K562 (cell line): ENCODE measurements around the gene CAPZB. TPM values are rescaled to one million over a fixed set of nuclear protein-coding genes. Genes with fewer than 3 reads are reported as not detected.

ENCODE experiments used
- ATAC-seq: fragments of 200-7000 bp; cut with Tn5 transposase; 3 replicates; pipeline ENCODE4 v1.9.1; 2020; ENCODE audit warnings: moderate library complexity
- BruUV-seq: library from RNA; stranded (reverse); fragments of 400-500 nt; replicated peaks from 2 replicates; lab custom pipeline; 2021; lab: Mats Ljungman, UMichigan
- CTCF ChIA-PET: fragments of 300-600 bp; formaldehyde crosslinking; extraction: SDS; loops from one replicate; lab custom pipeline; 2021; ENCODE audit warnings: low intra/inter-chr PET ratio; lab: Yijun Ruan, JAX
- POLR2A ChIA-PET: fragments of 300-600, 350-650 bp; sonication (Branson Sonifier 250); formaldehyde crosslinking; extraction: SDS; loops from one replicate; lab custom pipeline; 2021; ENCODE audit warnings: antibody characterized with exemption, inconsistent platforms; lab: Yijun Ruan, JAX
- DNase-seq, 4 experiments: peaks; one replicate each; pipeline versions ENCODE4 v3.0.0 to v3.0.0-alpha.2; 2011 to 2018; ENCODE audit warnings: low spot score in 3 of 4, mixed read lengths in 3 of 4; ENCODE audit errors: extremely low read depth in 1 of 4
- FAIRE-seq: peaks from 2 replicates; lab custom pipeline; 2011; peaks lifted over from hg19 to GRCh38; lab: Jason Lieb, UNC
- H2AFZ ChIP-seq: 2 replicates; pipeline ENCODE4 v1.6.0; 2011; ENCODE audit warnings: low read depth, low read length, control low read depth, inconsistent platforms
- H3K27ac ChIP-seq: fragments of 200-600 bp; 3 replicates; pipeline ENCODE4 v1.8.0; 2011; ENCODE audit warnings: low read depth, mild to moderate bottlenecking, control low read depth, inconsistent platforms, low read length, moderate library complexity, mixed read lengths; ENCODE audit errors: extremely low read depth
- H3K27me3 ChIP-seq, 2 experiments: fragments of 300-600 bp in 1 of 2; 2 replicates in 1 of 2; 3 replicates in 1 of 2; pipeline versions ENCODE4 v1.6.0 to v1.8.0; 2011; ENCODE audit warnings: inconsistent platforms in 2 of 2, low read length in 2 of 2, mild to moderate bottlenecking in 1 of 2, mixed read lengths in 1 of 2, moderate library complexity in 1 of 2; ENCODE audit not compliant: control insufficient read depth in 2 of 2, insufficient read depth in 2 of 2
- H3K36me3 ChIP-seq: fragments of 300-600 bp; 3 replicates; pipeline ENCODE4 v1.8.0; 2011; ENCODE audit warnings: mild to moderate bottlenecking, low read length, inconsistent platforms; ENCODE audit not compliant: control insufficient read depth, insufficient read depth
- H3K4me1 ChIP-seq, 2 experiments: fragments of 200-600 bp in 1 of 2; replicated peaks in 1 of 2; 2 replicates in 1 of 2; 3 replicates in 1 of 2; pipeline versions ENCODE4 v1.5.1 to v1.8.0; 2011; ENCODE audit warnings: inconsistent platforms in 2 of 2, low read length in 2 of 2, mild to moderate bottlenecking in 1 of 2, mixed read lengths in 1 of 2, moderate library complexity in 1 of 2; ENCODE audit not compliant: control insufficient read depth in 2 of 2, insufficient read depth in 2 of 2
- H3K4me2 ChIP-seq: 2 replicates; pipeline ENCODE4 v1.6.1; 2011; ENCODE audit warnings: low read length, control low read depth, inconsistent platforms, mixed read lengths; ENCODE audit not compliant: insufficient read depth
- H3K4me3 ChIP-seq: fragments of 200-600 bp; sonication (generic), shearing (Covaris generic); 2 replicates; pipeline ENCODE4 v1.5.1; 2016; ENCODE audit warnings: control low read depth, inconsistent platforms
- H3K79me2 ChIP-seq: fragments of 200-600 bp; 3 replicates; pipeline ENCODE4 v1.8.0; 2011; ENCODE audit warnings: low read length, inconsistent platforms; ENCODE audit not compliant: control insufficient read depth, insufficient read depth
- H3K9ac ChIP-seq, 2 experiments: 2 replicates each; pipeline versions ENCODE4 v1.6.0 to v1.6.1; 2011; ENCODE audit warnings: low read depth in 2 of 2, low read length in 2 of 2, control low read depth in 1 of 2, inconsistent platforms in 1 of 2, mild to moderate bottlenecking in 1 of 2, mixed read lengths in 1 of 2; ENCODE audit not compliant: insufficient read depth in 1 of 2
- H3K9me1 ChIP-seq: one replicate; pipeline ENCODE4 v1.6.0; 2011; ENCODE audit warnings: inconsistent platforms, mild to moderate bottlenecking, low read length, moderate library complexity; ENCODE audit not compliant: control insufficient read depth, insufficient read depth
- H3K9me3 ChIP-seq: replicated peaks from 2 replicates; pipeline ENCODE4 v1.5.1; 2011; ENCODE audit warnings: low read depth, low read length, inconsistent platforms; ENCODE audit not compliant: control insufficient read depth, insufficient read depth
- H4K20me1 ChIP-seq: replicated peaks from 2 replicates; pipeline ENCODE4 v1.6.1; 2011; ENCODE audit warnings: low read length, inconsistent platforms, mixed read lengths; ENCODE audit not compliant: control insufficient read depth, insufficient read depth
- BHLHE40 ChIP-seq: IDR thresholded peaks from 2 replicates; pipeline ENCODE4 v1.6.1; 2011; ENCODE audit warnings: low read length, improper control_type of control experiment
- CGGBP1 ChIP-seq: fragments of 250-450 bp; sonication (Bioruptor Pico); IDR thresholded peaks from 2 replicates; pipeline ENCODE4 v1.9.0; 2021; ENCODE audit warnings: mild to moderate bottlenecking
- ETS1 ChIP-seq: conservative IDR thresholded peaks from 2 replicates; pipeline ENCODE4 v1.6.1; 2011; ENCODE audit warnings: low read depth, mild to moderate bottlenecking, low read length; ENCODE audit not compliant: control insufficient read depth
- ETS2 ChIP-seq: IDR thresholded peaks from 2 replicates; pipeline ENCODE4 v1.6.1; 2016; ENCODE audit warnings: borderline replicate concordance, missing genetic modification characterization, mild to moderate bottlenecking, moderate library complexity, missing compliant biosample characterization; ENCODE audit not compliant: poor library complexity, severe bottlenecking
- GABPB2 ChIP-seq: fragments of 250-450 bp; sonication (Bioruptor Pico); conservative IDR thresholded peaks from 2 replicates; pipeline ENCODE4 v1.5.1; 2021; ENCODE audit warnings: mild to moderate bottlenecking
- HDGF ChIP-seq: fragments of 450-650 bp; IDR thresholded peaks from 2 replicates; pipeline ENCODE4 v1.6.1; 2016
- MTF1 ChIP-seq: fragments of 250-450 bp; sonication (Bioruptor Pico); IDR thresholded peaks from 2 replicates; pipeline ENCODE4 v1.9.0; 2021; ENCODE audit warnings: moderate library complexity, mild to moderate bottlenecking, inconsistent platforms, borderline replicate concordance
- MXI1 ChIP-seq: IDR thresholded peaks from 2 replicates; pipeline ENCODE4 v1.6.1; 2011; ENCODE audit warnings: low read depth, mild to moderate bottlenecking, improper control_type of control experiment, low read length
- NBN ChIP-seq: fragments of 450-650 bp; IDR thresholded peaks from 2 replicates; pipeline ENCODE4 v1.6.1; 2016; ENCODE audit warnings: low read depth, mild to moderate bottlenecking
- POLR2AphosphoS2 ChIP-seq: IDR thresholded peaks from 2 replicates; pipeline ENCODE4 v1.6.1; 2012; ENCODE audit warnings: low read length, improper control_type of control experiment
- U2AF2 ChIP-seq: fragments of 200-400 bp; formaldehyde crosslinking; optimal IDR thresholded peaks from 2 replicates; pipeline ENCODE3; 2017; ENCODE audit warnings: low read depth, mild to moderate bottlenecking, low read length
- ZFX ChIP-seq: sonication (generic); formaldehyde crosslinking; IDR thresholded peaks from 2 replicates; pipeline ENCODE4 v1.8.0; 2022; ENCODE audit warnings: mild to moderate bottlenecking, missing genetic modification reagents, moderate library complexity
- WGBS: fragments of 100-300 bp; shearing (Covaris generic); methylation state at CpG from one replicate; pipeline ENCODE4 v1.1.6; 2016; ENCODE audit warnings: low coverage, mixed read lengths; ENCODE audit not compliant: insufficient coverage; ENCODE audit errors: missing lambda C conversion rate; 5-methylcytosine and 5-hydroxymethylcytosine counted together
- in situ Hi-C: fragments of 300-500 bp; cut with MboI; formaldehyde crosslinking; loops from 4 replicates; pipeline ENCODE4 v1.15.0; 2018; ENCODE audit warnings: inconsistent platforms, mixed read lengths
- intact Hi-C: fragments of 100-400 bp; cut with micrococcal nuclease; formaldehyde crosslinking; loops from 2 replicates; pipeline ENCODE4 v1.14.2; 2022
- polyA plus RNA-seq, 8 experiments: library from polyadenylated mRNA; depleted of rRNA in 4 of 8; stranded (reverse) in 5 of 8; unstranded in 3 of 8; fragments of >200 nt; fragmentation: Nextera tagmentation in 2 of 8; fragmentation: Illumina TruSeq in 1 of 8; extraction: Ambion mirVana in 2 of 8; extraction: Trizol in 1 of 8; gene quantifications; 2 replicates each; pipeline versions ENCODE4 v1.2.1 to v1.2.3, GENCODE V29; 2011 to 2014; ENCODE audit warnings: inconsistent platforms in 1 of 8, missing spikeins in 1 of 8
- total RNA-seq, 7 experiments: library from RNA; depleted of rRNA in 6 of 7; stranded (reverse); fragments of >200 nt in 6 of 7; fragmentation: Illumina TruSeq in 2 of 7; extraction: Trizol in 2 of 7; gene quantifications; 2 replicates each; pipeline versions ENCODE4 v1.2.1 to v1.2.3, GENCODE V29; 2011 to 2021; ENCODE audit warnings: low replicate concordance in 1 of 7

The CAPZB gene
- total and polyA plus RNA-seq, 9 of the 15 experiments (the other 6 are each of a cell fraction or from before 2014, with no cell fraction given) = 57.6 to 297 (median 125) TPM

- no peak for FAIRE-seq
- Histone ChIP-seq H3K9me1 (no peaks in the 10 kb centered on the region), H3K27ac (no peak overlapping the region), H3K27me3 (no peaks in the 10 kb centered on the region), H2AFZ (no peak overlapping the region), H3K9me3 (no peaks in the 10 kb centered on the region; the same call in 1 of the 2 replicates), H4K20me1 (no peaks in the 10 kb centered on the region), H3K4me2 (no peak overlapping the region)
- intact Hi-C loops (no loop called here), in situ Hi-C loops (no loop called here)
- DNase-seq = no peak
- ATAC-seq = no peak
- no peak for TF ChIP-seq U2AF2
- no peak for TF ChIP-seq HDGF
- TF ChIP-seq ZFX = no peak
- TF ChIP-seq ETS2 (tag) = no peak
- no peak for TF ChIP-seq NBN
- no peak for TF ChIP-seq MXI1
- no peak for TF ChIP-seq CGGBP1 (CRISPR knock-in tag)
- no peak for TF ChIP-seq BHLHE40
- no peak for TF ChIP-seq MTF1
- no peak for TF ChIP-seq ETS1
- no peak for TF ChIP-seq GABPB2 (CRISPR knock-in tag)
- no peak for TF ChIP-seq POLR2AphosphoS2
- TF ChIP-seq, all 486 proteins: peak for 0
- Histone ChIP-seq H3K9ac (no peak overlapping the region), H3K36me3 (no peaks in the 10 kb centered on the region), H3K4me1 (peaks cover 0 to 22% of the 10 kb centered on the region in 2 experiments; a peak in 4 of 5 replicates), H3K4me3 (no peak overlapping the region), H3K79me2 (no peaks in the 10 kb centered on the region)
- no TSS peak for BruUV-seq
- CTCF ChIA-PET = no interaction called here
- POLR2A ChIA-PET = interaction anchor here (0.6 to 1.0 kb wide), 2 partner anchors 15 to 45 kb away, joined by 3 to 4 read pairs; no protein-coding TSS in a partner anchor
- WGBS = 55% methylated on average over 7 of the region's 7 CpGs
Measured at GRCh38 chr1:19514391-19514831, 29.1 kb upstream of the CAPZB start.
